HG03521 (cell line): Measurements from ENCODE around the gene PIP5K1C.

Experiments
- ATAC-seq: cut with Tn5 transposase; IDR thresholded peaks from one replicate; pipeline ENCODE4 v1.9.1; 2021; ENCODE audit warnings: mild to moderate bottlenecking, moderate library complexity; ENCODE audit not compliant: unreplicated experiment

PIP5K1C gene

DNA sequence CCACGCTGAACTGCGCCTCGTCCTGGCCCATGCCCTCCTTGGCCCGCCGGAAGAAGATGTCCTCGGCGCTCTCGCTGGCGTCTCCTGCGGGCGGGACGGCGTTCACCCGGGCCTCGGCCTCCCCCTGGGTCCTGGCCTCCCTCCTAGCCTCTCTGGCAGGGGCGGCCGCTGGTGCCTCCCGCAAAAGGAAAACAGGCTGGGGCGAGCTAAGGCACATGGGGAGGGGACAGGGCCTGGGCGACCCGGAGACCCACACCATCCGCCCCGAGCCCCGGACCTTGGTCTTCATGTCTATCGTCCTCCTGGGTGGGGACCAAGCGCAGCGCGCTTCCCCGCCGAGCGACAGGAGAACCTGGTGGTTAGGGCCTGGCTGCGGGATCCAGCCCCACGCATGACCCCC is 87.9 kb downstream of the PIP5K1C start:
- no peak for ATAC-seq

DNA sequence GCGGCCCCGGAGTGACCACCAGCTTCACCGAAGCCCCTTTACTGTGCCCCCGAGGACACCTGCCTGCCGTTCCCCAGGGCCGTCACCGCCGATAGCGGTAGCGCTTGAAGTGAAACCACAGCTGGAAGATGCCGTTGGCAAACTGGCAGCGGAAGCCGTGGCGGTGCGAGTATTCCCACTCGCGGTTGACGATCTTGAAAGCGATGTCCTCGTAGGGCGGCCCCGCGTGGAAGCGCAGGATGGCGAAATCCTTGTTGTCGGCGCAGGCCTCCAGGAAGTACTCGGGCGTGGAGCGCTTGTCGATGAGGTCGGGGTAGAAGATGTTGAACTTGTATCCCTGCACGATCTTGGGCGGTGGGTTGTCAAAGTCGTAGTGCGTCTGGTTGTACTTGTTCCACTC is 88.4 kb downstream of the PIP5K1C start:
- no peak for ATAC-seq

DNA sequence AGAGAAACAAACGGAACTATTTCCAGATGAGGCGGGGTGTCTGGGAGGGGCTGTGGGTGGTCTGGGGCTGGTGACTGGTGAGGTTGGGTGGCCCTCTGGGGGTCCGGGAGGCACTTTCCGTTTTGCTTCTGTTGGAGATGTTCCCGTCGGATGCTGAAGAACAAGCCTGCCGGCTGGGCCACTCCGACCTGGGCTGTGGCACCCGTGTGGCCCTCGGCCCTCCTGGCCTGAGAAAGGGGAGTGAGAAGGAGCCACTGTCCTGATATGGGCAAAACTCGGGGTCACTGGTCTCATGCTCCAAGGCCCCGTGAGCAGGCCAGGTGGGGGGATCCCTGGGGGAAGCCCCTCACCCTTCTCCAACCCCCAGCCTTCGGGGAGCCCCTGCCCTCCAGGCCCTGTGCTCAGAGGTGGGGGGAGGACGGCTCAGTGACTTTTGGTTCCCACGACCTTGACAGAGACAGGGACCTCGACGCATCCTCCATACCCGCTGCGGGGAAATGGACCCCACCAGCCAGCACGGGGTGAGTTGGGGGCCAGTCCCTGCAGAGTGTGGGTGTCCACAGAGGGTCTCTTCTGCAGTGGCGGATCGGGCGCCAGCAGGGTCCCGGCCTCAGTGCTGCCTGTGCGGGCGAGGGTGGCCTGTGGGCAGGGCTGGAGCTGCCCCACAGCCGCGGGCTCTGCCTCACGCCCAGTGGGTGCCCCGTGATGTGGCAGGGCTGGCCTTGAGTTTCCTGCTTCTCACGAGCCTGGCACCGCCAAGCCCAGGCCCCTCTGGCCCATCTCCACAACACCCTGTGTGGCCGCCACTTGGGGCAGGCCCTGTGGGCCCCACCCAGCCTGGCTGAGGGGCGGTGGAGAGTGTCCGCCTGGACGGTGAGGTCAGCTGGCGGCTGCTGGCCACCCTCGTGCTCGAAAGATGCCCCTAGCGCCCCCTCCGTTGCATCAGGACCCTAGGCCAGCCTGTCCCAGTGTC is 89.2 kb downstream of the PIP5K1C start:
- no peak for ATAC-seq

DNA sequence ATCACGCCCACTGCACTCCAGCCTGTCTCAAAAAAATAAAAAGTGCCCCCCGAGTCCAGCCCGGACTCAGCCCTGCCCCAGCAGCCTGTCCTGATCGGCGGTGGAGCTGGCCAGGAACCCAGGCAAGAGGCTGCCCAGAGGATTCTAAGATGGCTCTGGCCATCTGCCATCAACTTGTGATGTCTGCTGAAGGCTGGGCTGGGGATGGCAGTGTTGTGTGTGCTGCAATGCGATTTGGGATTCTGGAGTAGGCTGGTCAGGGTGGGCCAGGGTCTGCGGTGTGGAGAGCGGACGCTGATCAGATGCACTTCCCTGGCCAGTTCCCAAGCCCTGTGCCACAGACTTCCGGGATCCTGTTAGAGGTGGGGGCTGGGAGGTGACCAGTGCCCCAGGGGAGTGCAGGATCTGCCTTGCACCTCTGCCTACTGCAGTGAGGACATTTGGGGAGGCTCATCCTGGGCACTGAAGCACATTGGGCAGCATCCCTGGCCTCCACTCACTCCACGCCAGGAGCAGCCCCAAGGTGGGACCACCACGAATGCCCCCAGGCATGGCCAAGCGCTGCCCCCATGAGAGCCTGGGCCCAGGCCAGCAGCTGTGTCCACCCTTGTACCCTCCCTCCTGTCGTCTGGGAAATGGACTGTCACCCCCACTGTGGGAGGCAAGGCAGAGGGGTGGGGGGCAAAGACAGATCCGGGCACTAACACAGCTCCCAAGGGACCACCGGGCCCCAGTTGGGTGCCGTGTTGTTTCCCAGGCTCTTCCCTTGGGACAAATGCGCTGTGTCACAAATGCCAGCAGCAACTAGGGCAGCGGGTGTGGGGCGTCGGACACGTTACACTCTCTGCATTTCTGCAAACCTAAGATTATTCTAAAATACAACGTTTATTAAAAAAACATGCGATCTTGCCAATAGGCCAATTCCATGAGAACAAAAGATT is 90.2 kb downstream of the PIP5K1C start:
- no peak for ATAC-seq

DNA sequence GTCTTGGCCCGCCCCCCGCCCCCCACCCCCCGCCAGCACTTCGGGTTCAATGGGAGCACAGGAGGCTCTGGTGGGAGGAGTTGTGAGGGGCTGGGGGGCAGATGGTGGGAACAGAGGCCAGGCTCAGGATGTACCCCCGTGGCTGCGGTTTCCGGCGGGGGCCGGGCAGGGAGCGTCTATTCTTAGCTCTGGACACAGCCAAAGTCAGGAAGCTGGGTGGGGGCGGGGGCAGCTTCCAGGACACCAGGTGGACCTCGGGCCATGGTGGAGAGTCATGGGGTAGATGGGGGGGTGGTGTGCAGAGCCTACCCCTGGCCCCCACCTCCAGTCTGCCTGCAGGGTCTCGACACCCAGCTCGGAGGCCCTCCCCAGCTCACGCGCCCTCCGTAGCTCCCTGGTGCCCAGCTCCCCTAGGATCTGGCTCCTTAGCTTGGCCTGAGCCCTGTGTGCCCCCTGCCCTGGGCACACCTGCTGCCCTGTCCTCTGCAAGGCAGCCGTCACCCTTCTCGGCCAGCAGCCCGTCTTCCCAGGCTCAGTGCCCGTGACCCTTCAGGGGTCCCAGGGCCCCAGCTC is 91.4 kb downstream of the PIP5K1C start:
- ATAC-seq: no peak

DNA sequence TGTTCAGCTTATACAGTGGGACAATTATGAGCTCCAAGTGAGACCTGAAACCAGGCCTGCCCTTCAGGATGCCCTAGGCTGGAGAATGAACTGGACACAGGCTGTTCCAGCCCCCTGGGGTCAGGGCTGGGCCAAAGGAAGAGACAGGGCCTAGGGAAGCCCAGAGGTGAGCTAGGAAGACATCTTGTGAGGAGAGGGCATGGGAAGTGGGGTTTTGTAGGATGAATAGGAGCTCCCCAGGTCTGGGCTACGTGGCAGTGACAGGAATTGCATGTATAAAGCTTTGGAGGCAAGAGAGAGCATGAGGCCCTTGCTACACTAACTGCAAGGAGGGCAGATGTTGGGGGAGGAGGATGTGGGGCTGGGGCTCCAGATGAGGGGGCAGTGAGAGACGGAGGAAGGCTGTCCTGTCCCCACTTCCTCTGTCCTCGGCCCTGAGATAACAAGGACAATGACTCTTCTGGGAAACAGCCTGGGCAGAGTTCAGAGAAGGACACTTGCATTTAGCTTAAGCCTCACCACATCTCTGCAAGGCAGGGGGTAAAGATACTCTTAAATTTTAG is 92.1 kb downstream of the PIP5K1C start:
- ATAC-seq: no peak

DNA sequence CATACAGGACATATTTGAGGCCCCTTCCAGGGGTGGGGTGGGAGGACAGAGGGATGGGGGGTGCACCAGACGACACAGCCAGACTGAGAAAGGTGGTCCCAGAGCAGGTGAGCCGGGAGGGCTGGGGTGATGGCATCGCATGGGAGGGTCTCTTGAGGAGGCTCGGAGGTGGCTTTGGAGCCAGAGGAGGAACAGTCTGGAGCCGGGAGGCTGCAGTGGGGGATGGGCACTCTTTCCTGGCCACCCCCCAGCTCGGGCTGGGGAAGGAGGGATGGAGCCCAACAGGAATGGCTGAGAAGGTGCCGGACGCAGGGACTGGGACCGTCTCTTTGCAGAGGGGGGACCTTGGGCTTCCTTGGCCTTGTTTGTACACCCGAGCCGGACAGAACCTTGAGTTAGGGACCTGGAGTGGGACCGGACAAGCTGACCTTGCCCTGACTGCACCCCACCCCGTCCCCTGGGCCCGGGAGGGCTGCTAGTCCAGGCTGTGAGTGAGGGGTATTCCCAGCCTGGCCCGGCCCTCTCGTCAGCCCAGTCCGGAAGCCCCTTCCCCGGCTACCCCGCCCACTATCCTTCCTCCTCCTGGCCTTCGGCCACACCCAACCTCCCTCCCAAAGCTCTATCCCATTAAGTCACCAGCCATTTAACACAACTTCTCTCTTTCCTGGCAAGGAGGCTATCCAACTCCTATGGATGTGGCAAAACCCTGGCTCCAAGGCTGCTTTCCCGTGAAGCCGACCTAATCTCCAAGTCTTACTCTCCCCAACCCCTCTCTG is 92.8 kb downstream of the PIP5K1C start:
- no peak for ATAC-seq

DNA sequence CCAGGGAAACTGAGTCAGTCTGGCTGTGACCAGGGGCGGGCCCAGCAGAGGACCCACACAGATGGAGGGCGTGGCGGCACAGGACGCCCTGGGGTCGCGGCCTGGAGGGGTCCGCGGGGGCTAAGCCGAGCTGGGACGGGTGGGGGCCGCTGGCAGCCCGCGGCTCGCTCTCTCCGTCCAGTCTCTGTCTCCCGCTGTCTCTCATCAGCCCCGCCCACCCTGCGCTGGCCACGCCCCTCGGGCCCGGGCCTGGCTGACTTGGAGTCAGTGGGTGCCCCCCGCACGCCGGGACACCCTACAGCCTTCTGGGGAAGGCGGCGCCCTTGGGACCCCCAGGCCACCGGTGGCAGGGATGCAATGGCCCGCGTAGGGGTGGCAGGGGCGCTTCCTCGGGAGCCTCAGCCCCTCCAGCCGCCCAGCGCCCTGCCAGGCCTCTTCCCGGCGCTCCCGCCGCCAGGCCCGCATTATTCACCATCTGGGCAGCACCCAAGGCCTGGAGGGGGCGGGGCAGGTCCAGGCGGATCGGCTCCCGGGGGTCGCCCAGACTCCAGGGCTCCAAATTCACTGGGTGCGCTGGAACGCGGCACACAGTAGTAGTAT is 93.5 kb downstream of the PIP5K1C start, which contains the start of gene TBXA2R:
TSS of gene TBXA2R (minus strand) at position 186 of the 600 bp plus-strand sequence. CDS start 6,241 bp downstream, outside the sequence.
- no peak for ATAC-seq

DNA sequence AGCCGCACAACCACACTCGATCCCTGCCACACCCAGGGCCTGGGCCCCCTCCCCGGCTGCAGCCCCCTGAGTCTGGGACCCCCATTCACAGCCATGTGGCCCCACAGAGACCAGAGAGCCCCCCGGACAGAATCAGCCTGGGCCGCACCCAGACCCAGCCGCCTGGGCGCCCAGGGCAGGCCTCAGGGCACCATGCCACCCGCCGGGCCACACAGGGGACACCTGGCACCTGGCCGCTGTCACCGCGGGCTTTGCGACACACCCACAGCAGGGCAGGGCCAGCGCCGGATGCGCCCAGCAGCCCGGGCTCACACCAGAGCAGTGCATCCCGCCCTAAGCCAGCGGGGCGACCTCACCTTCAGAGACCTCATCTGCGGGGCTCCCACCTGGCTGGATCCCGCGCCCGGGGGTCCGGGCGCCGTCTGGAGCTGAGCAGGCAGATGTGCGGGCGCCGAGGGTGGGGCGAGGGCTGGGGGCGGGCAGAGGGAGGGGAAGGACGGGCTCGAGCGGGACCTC is 94.0 kb downstream of the PIP5K1C start:
- ATAC-seq: no peak

DNA sequence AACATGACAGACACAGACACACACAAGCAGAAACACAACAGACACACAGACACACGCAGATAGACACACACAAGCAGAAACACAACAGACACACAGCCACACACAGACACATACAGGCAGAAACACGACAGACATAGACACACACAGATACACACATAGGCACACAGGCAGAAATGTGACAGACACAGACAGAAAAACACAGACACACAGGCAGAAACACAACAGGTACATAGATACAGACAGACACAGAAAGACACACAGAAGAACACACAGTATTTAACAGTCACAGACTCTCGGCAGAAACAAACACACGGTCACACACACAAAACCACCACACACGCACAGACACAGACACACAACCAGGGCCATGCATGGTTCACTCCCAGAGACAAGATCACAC is 94.5 kb downstream of the PIP5K1C start:
- ATAC-seq: no peak

DNA sequence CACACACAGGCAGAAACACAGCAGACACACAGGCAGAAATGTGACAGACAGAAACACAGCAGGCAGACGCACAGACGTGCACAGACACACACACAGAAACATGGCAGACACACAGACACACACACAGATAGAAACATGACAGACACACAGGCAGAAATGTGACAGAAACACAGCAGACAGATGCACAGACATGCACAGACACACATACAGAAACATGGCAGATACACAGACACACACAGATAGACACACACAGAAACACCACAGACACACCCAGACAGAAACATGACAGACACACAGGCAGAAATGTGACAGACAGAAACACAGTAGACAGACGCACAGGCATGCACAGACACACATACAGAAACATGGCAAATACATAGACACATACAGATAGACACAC is 94.9 kb downstream of the PIP5K1C start:
- no peak for ATAC-seq

DNA sequence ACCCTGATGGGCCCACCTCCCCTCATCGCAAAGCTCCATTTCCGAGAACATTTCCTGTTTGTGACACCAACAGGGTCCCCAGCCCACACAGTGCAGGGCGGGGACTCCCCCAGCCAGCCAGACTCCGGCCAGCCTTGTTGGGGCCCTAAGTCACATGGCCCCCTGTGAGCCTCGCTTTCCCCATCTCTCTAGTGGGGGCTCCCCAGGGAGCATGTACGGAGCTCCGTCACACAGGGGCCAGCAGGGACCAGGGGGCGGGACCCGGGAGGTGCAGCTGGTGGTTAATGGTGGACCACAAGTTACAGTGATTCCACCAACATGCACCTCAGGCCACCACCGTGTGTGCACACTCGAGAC is 95.3 kb downstream of the PIP5K1C start:
- ATAC-seq: no peak

DNA sequence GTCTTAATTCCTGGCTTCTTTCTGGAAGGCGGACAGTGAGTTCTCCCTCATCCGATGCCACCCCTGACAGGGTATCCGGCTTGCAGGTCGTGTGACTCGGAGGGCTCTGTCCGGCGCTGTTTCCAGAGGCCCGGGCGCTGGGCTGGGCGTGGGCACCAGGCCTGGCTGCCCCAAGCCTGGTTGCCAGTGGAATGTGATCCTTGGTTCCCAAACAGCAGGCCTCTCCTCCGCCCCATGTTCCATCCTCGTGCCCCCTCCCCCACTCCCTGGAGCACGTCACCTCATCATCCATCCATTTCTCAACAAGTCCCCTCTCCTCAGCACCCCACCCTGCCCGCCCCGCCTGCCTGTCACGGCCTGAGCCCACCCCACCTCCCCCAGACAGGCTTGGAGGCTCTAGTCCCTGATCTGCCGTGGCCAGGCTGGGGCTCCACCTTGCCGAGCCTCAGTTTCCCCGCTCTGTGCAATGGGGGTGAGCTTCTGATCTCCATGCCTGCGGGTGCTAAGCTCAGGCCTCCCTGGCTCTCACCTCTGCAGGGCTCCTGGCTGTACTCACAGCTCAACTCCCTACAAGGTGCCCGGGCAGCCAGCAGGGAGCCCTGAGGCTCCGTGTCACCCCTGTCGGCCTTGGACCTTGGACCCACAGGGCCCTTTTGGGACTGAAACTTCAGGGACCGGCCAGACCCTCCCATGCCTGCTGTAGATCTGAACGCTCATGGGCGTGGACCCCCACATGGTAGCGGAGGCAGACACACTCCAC is 95.9 kb downstream of the PIP5K1C start:
- ATAC-seq: no peak

DNA sequence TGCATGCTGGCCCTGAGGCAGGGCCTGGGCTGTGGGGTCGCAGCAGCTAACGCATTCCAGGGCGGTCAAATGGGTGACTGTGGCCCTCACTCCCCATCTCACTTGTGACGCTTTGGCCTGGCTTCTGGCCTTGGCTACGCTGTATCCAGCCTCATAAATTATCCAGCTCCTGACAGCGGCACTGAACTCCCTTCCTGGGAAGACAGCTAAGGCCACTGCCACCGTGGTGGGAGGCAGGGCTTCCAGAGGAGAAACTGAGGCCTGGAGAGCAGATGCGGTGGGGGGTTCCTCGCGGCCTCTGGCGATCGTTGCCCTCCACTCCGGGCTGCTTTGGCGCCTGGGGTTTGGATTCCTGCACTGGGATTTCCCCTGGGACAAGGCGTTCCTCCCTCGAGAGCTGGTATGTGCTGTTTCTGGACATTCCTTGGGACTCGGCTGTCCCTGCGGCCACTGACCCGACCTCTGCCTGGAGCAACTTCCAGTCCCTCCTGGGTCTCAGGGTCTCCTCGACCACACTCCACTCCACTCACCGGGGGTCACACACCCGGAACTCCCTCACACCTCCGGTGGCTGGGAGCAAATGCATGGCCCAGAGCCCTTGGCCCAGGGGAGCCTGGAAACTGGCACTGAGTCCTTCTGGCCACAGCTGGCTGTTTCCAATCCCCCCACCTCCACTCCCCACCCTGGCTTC is 97.0 kb downstream of the PIP5K1C start:
- no peak for ATAC-seq

DNA sequence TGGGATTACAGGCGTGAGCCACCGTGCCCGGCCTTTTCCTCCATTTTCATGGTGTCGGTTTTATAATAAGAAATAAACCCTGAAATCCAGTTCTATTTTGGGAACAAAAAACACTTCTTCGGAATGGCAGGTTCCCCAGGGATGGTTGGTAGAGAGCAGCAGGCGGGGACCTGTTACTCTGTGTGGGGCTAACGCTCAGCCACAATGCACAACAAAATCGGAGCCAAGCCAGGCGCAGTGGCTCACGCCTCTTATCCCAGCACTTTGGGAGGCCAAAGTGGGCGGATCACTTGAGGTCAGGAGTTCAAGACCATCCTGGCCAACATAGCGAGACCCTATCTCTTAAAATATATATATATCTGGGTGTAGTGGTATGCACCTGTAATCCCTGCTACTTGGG is 99.2 kb downstream of the PIP5K1C start:
- no peak for ATAC-seq

DNA sequence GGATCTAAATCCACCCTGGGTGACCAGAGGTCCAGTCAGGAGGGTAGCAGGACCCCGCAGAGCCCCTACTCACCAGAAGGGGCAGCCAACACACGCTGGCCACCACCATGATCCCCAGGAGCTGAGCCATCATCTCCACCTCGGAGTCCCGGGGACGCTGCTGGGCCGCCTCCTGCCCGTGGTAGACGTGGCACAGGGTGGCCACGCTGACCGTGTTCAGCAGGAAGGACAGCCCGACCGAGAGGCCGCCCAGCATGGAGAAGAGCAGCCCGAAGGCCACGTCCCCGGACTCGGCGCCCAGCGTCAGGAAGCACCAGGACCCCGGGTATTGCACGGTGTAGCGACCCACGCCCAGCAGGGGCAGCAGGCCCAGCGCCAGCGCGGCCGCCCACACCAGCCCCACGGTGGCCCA is 100.5 kb downstream of the PIP5K1C start:
- no peak for ATAC-seq

DNA sequence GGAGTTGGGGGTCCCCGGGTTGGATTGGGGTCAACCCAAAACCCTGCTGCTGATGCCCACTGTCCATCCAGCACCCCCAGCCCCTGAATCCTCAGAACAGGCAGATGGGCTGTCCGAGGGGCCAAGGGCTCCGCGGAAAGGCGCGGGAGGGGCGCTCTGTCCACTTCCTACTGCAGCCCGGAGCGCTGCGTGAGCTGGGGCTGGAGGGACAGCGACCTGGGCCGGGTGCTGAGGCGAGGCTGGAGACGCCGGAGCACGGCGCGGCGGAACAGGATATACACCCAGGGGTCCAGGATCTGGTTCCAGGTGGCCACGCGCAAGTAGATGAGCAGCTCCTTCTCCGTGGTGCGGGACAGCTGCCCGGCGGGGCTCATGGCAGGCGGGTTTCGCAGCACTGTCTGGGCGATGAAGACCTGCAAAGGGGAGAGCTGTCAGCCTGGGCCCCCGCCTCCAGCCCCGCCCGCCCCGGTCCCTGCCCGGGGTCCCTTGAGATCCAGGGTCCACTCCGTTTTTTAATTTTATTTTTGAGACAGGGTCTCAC is 104.7 kb downstream of the PIP5K1C start:
- ATAC-seq: no peak

DNA sequence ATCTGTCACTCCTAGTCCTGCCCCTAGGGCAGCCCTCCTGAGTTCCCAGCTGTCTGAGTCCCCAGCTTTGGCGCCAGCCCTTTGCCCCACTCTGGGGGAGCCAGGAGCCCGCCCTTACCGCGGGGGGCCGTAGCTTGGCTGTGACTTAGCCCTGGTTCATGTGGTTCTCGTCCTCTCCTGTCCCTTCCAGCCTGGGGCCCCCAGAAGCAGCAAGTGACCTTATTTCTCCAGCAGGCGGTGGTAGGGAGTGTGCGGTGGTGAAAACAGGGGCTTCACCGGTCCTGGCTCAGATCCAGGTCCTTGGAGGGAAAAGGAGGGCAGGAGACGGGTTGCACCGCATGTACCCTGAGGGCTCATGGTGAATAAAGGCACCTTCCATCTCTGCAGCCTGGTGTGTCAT is 107.1 kb downstream of the PIP5K1C start:
- ATAC-seq: no peak
